HCT116 (cell line): ENCODE data around the gene TLR9. TPM values are rescaled to one million over a fixed set of nuclear protein-coding genes. Genes with fewer than 3 reads are reported as not detected.
"Not testable (repeated sequence)": the region's sequence is repeated elsewhere in the genome, so short reads cannot be mapped to it uniquely, and the experiment has no call there.

Source experiments
- ATAC-seq: fragments of 200-7000 bp; cut with Tn5 transposase; 2 replicates; pipeline ENCODE4 v1.9.1; 2020; ENCODE audit warnings: mild to moderate bottlenecking, moderate library complexity
- BruUV-seq: library from RNA; stranded (reverse); fragments of 400-500 nt; replicated peaks from 2 replicates; lab custom pipeline; 2021; lab: Mats Ljungman, UMichigan
- CTCF ChIA-PET: fragments of 300-600 bp; sonication (Branson Sonifier 250); formaldehyde crosslinking; loops from one replicate; lab custom pipeline; 2021; ENCODE audit warnings: antibody characterized with exemption; lab: Charles Lee
- POLR2A ChIA-PET: fragments of 300-600, 350-600 bp; sonication (Branson Sonifier 250); formaldehyde crosslinking; loops from one replicate; lab custom pipeline; 2021; ENCODE audit warnings: antibody characterized with exemption; lab: Charles Lee
- RAD21 ChIA-PET, 2 experiments: fragments of 300-600 bp; sonication (Branson Sonifier 250); formaldehyde crosslinking; loops; one replicate each; lab custom pipeline; 2023; ENCODE audit warnings: low total read pairs in 2 of 2; ENCODE audit not compliant: uncharacterized antibody in 2 of 2, unreplicated experiment in 2 of 2, low non-redundant PET in 1 of 2; lab: Charles Lee
- DNase-seq: peaks from one replicate; pipeline ENCODE4 v3.0.0-alpha.2; 2010; ENCODE audit warnings: low read depth, low spot score
- H2AFZ ChIP-seq: fragments of 200-600 bp; shearing (Covaris generic), sonication (generic); 2 replicates; pipeline ENCODE4 v1.6.1; 2017; ENCODE audit warnings: low read depth, mixed run types, mixed read lengths, antibody characterized with exemption, low read length; ENCODE audit not compliant: poor library complexity, severe bottlenecking
- H3K27ac ChIP-seq: 2 replicates; pipeline ENCODE4 v1.5.1; 2012; ENCODE audit warnings: low read depth, low read length
- H3K27me3 ChIP-seq: fragments of 200-600 bp; sonication (generic); 2 replicates; pipeline ENCODE4 v1.6.1; 2016; ENCODE audit warnings: mixed run types, low read length, mixed read lengths; ENCODE audit not compliant: insufficient read depth
- H3K36me3 ChIP-seq, 2 experiments: fragments of 200-500 bp in 1 of 2; fragments of 200-600 bp in 1 of 2; sonication (Bioruptor generic) in 1 of 2; sonication (generic) in 1 of 2; 2 replicates each; pipeline versions ENCODE4 v1.5.1 to v1.6.1; 2014 to 2016; ENCODE audit warnings: low read length in 2 of 2, inconsistent platforms in 1 of 2, mixed read lengths in 1 of 2, mixed run types in 1 of 2; ENCODE audit not compliant: insufficient read depth in 2 of 2, control insufficient read depth in 1 of 2
- H3K4me1 ChIP-seq, 2 experiments: fragments of 200-600 bp in 1 of 2; sonication (generic) in 1 of 2; 2 replicates each; pipeline versions ENCODE4 v1.5.1 to v1.6.1; 2012 to 2017; ENCODE audit warnings: low read length in 2 of 2, inconsistent platforms in 1 of 2, mild to moderate bottlenecking in 1 of 2, mixed read lengths in 1 of 2, mixed run types in 1 of 2, moderate library complexity in 1 of 2; ENCODE audit not compliant: insufficient read depth in 2 of 2, control insufficient read depth in 1 of 2
- H3K4me2 ChIP-seq: fragments of 200-600 bp; sonication (generic); 2 replicates; pipeline ENCODE4 v1.6.1; 2017; ENCODE audit warnings: mixed run types, low read length, mixed read lengths
- H3K4me3 ChIP-seq, 2 experiments: fragments of 200-600 bp in 1 of 2; sonication (generic) in 1 of 2; replicated peaks in 1 of 2; 2 replicates each; pipeline ENCODE4 v1.5.1; 2011 to 2016; ENCODE audit warnings: low read length in 2 of 2, control low read depth in 1 of 2, low read depth in 1 of 2, mild to moderate bottlenecking in 1 of 2, mixed read lengths in 1 of 2, mixed run types in 1 of 2
- H3K79me2 ChIP-seq: fragments of 200-600 bp; sonication (generic); 2 replicates; pipeline ENCODE4 v1.6.1; 2017; ENCODE audit warnings: mild to moderate bottlenecking, mixed run types, low read length, moderate library complexity, mixed read lengths; ENCODE audit not compliant: insufficient read depth
- H3K9ac ChIP-seq: fragments of 200-600 bp; sonication (generic); 2 replicates; pipeline ENCODE4 v1.6.1; 2016; ENCODE audit warnings: low read length, mixed read lengths
- H3K9me2 ChIP-seq: fragments of 200-600 bp; sonication (generic), shearing (Covaris generic); 2 replicates; pipeline ENCODE4 v1.6.1; 2017; ENCODE audit warnings: mixed run types, mild to moderate bottlenecking, moderate library complexity; ENCODE audit not compliant: insufficient read depth
- H3K9me3 ChIP-seq, 2 experiments: fragments of 200-500 bp in 1 of 2; fragments of 200-600 bp in 1 of 2; sonication (Bioruptor generic) in 1 of 2; sonication (generic) in 1 of 2; 2 replicates each; pipeline ENCODE4 v1.6.1; 2014 to 2017; ENCODE audit warnings: low read length in 2 of 2, mixed read lengths in 2 of 2, inconsistent platforms in 1 of 2, low read depth in 1 of 2, mild to moderate bottlenecking in 1 of 2, mixed run types in 1 of 2, moderate library complexity in 1 of 2; ENCODE audit not compliant: control insufficient read depth in 1 of 2, insufficient read depth in 1 of 2
- H4K20me1 ChIP-seq: fragments of 200-600 bp; sonication (generic), shearing (Covaris generic); 2 replicates; pipeline ENCODE4 v1.6.1; 2017; ENCODE audit warnings: mixed run types, mild to moderate bottlenecking, moderate library complexity; ENCODE audit not compliant: insufficient read depth
- ATF3 ChIP-seq: IDR thresholded peaks from 2 replicates; pipeline ENCODE4 v1.6.1; 2012
- CTCF ChIP-seq, 3 experiments: fragments of 200-600 bp in 1 of 3; sonication (generic) in 1 of 3; IDR thresholded peaks in 2 of 3; conservative IDR thresholded peaks in 1 of 3; 2 replicates each; pipeline ENCODE4 v1.5.1; 2012 to 2017; ENCODE audit warnings: low read depth in 2 of 3, low read length in 2 of 3, antibody characterized with exemption in 1 of 3, borderline replicate concordance in 1 of 3, control low read depth in 1 of 3, mild to moderate bottlenecking in 1 of 3, mixed read lengths in 1 of 3, mixed run types in 1 of 3, moderate library complexity in 1 of 3; ENCODE audit not compliant: insufficient read depth in 1 of 3
- EGR1 ChIP-seq: IDR thresholded peaks from 2 replicates; pipeline ENCODE4 v1.6.1; 2012; ENCODE audit warnings: low read depth
- ELF1 ChIP-seq: IDR thresholded peaks from 2 replicates; pipeline ENCODE4 v1.6.1; 2012; ENCODE audit warnings: low read depth, borderline replicate concordance
- EZH2phosphoT487 ChIP-seq: fragments of 200-600 bp; IDR thresholded peaks from 2 replicates; pipeline ENCODE4 v1.6.1; 2018; ENCODE audit warnings: antibody characterized with exemption, borderline replicate concordance
- FOSL1 ChIP-seq: IDR thresholded peaks from 2 replicates; pipeline ENCODE4 v1.6.1; 2012; ENCODE audit warnings: low read depth
- MAX ChIP-seq: IDR thresholded peaks from 2 replicates; pipeline ENCODE4 v1.6.1; 2012
- POLR2A ChIP-seq: IDR thresholded peaks from 2 replicates; pipeline ENCODE4 v1.7.0; 2011; ENCODE audit warnings: borderline replicate concordance; ENCODE audit not compliant: insufficient read depth, insufficient read length; ENCODE audit errors: extremely low read depth
- RAD21 ChIP-seq: IDR thresholded peaks from 2 replicates; pipeline ENCODE4 v1.6.1; 2012; ENCODE audit warnings: low read depth, mild to moderate bottlenecking
- TCF7L2 ChIP-seq: IDR thresholded peaks from 2 replicates; pipeline ENCODE4 v1.7.0; 2011; ENCODE audit warnings: borderline replicate concordance, inconsistent platforms; ENCODE audit not compliant: insufficient read depth, insufficient read length; ENCODE audit errors: extremely low read depth
- YY1 ChIP-seq: IDR thresholded peaks from 2 replicates; pipeline ENCODE4 v1.6.1; 2011; ENCODE audit warnings: low read length, low read depth, moderate library complexity, mild to moderate bottlenecking; ENCODE audit not compliant: insufficient replicate concordance; ENCODE audit errors: extremely low read depth
- ZFX ChIP-seq: fragments of 450-650 bp; IDR thresholded peaks from 2 replicates; pipeline ENCODE4 v1.6.1; 2017
- intact Hi-C: fragments of 100-400 bp; cut with micrococcal nuclease; formaldehyde crosslinking; loops from 2 replicates; pipeline ENCODE4 v1.10.0; 2022
- total RNA-seq: library from RNA; stranded (reverse); gene quantifications from one replicate; pipeline ENCODE4 v1.2.1, GENCODE V29; 2021; ENCODE audit not compliant: unreplicated experiment

TLR9 gene
- total RNA-seq, 1 experiment from 2014 or later: 0.15 TPM

GRCh38 chr3:52272172-52272571, 46.7 kb upstream of the TLR9 start:
- ATAC-seq, H3K27me3 ChIP-seq: not testable (repeated sequence)

GRCh38 chr3:52270252-52270754, 44.9 kb upstream of the TLR9 start:
- H3K9me2 ChIP-seq: no peaks in the 10 kb centered on the region
- CTCF ChIA-PET: no interaction called here
- peaks cover 0 to 5% of the 10 kb centered on the region in 2 experiments; a peak in 2 of 4 replicates for H3K4me1 ChIP-seq
- peaks cover 29% of the 10 kb centered on the region; the same call in 1 of the 2 replicates for H4K20me1 ChIP-seq
- TF ChIP-seq YY1: no peak
- TF ChIP-seq CTCF (IDR thresholded peaks at IDR 0.05 in 2 of 3, conservative IDR thresholded peaks at IDR 0.05 in 1 of 3; ENCODE audit: borderline replicate concordance in 1 of 3, insufficient read depth in 1 of 3, low read depth in 2 of 3, low read length in 2 of 3): no peak
- no peak for TF ChIP-seq TCF7L2
- TF ChIP-seq MAX: no peak
- no peak for TF ChIP-seq ELF1
- TF ChIP-seq EGR1: no peak
- TF ChIP-seq ATF3: no peak
- no peak for TF ChIP-seq ZFX
- no peak for TF ChIP-seq RAD21
- no peak for TF ChIP-seq POLR2A
- TF ChIP-seq FOSL1: no peak
- TF ChIP-seq EZH2phosphoT487: no peak
- no peak overlapping the region for H3K4me2 ChIP-seq
- H3K4me3 ChIP-seq: no peak overlapping the region
- POLR2A ChIA-PET: no interaction called here
- intact Hi-C loops: no loop called here
- DNase-seq: no peak
- H2AFZ ChIP-seq: no peak overlapping the region
- peaks cover 98% of the 10 kb centered on the region for H3K79me2 ChIP-seq
- RAD21 ChIA-PET: no interaction called here
- H3K27ac ChIP-seq: no peak overlapping the region
- H3K27me3 ChIP-seq: no peaks in the 10 kb centered on the region
- BruUV-seq: no TSS peak
- H3K9me3 ChIP-seq: no peaks in the 10 kb centered on the region
- no peak overlapping the region for H3K9ac ChIP-seq
- peaks cover 46 to 68% of the 10 kb centered on the region in 2 experiments for H3K36me3 ChIP-seq
- no peak for ATAC-seq

More at GRCh38 chr3:52272172-52272571, 46.7 kb upstream of the TLR9 start:
- DNase-seq, BruUV-seq, RAD21 ChIA-PET, intact Hi-C loops, H2AFZ ChIP-seq, H3K9me2 ChIP-seq, H3K9ac ChIP-seq, CTCF ChIA-PET, H3K4me3 ChIP-seq, H3K4me2 ChIP-seq, H3K27ac ChIP-seq, H3K9me3 ChIP-seq, POLR2A ChIA-PET: not testable (repeated sequence)
- Histone ChIP-seq H4K20me1 (peaks cover 30% of the 10 kb centered on the region; the same call in 1 of the 2 replicates), H3K4me1 (peaks cover 9 to 12% of the 10 kb centered on the region in 2 experiments; a peak in 3 of 4 replicates), H3K36me3 (peaks cover 32 to 53% of the 10 kb centered on the region in 2 experiments), H3K79me2 (peaks cover 100% of the 10 kb centered on the region)
